Pancreas (tissue), 10 donors: ENCODE measurements around the gene AREG. TPM values are rescaled to one million over a fixed set of nuclear protein-coding genes. Genes with fewer than 3 reads are reported as not detected.

ENCODE experiments used
- ATAC-seq, 4 donors: fragments of 200-7000 bp; cut with Tn5 transposase; one replicate each; pipeline versions ENCODE4 v1.8.0 to v1.9.1; 2020; ENCODE audit warnings: mild to moderate bottlenecking in 4 of 4, moderate library complexity in 4 of 4
- DNase-seq, 6 donors: peaks; one replicate each; pipeline ENCODE4 v3.0.0-alpha.2; 2020
- FAIRE-seq: peaks from 2 replicates; lab custom pipeline; 2012; peaks lifted over from hg19 to GRCh38; lab: Jason Lieb, UNC
- H3K27ac ChIP-seq, 4 donors: fragments of 200-600 bp; sonication (generic); 1 replicate in 3 of 4; 2 replicates in 1 of 4; pipeline versions ENCODE4 v1.5.0 to v1.8.0; 2020
- H3K27me3 ChIP-seq, 4 donors: fragments of 200-600 bp; one replicate each; pipeline ENCODE4 v1.8.0; 2021
- H3K36me3 ChIP-seq, 3 donors: fragments of 200-600 bp; sonication (generic) in 1 of 3; one replicate each; pipeline versions ENCODE4 v1.5.0 to v1.8.0; 2020 to 2021
- H3K4me1 ChIP-seq, 3 donors: fragments of 200-600 bp; one replicate each; pipeline ENCODE4 v1.8.0; 2021
- H3K4me3 ChIP-seq, 4 donors: fragments of 200-600 bp; sonication (generic) in 2 of 4; one replicate each; pipeline versions ENCODE4 v1.5.0 to v1.8.0; 2020 to 2021
- H3K9me3 ChIP-seq, 4 donors: fragments of 200-600 bp; one replicate each; pipeline ENCODE4 v1.8.0; 2021
- WGBS, 2 donors: extraction: QIAGEN DNeasy Blood & Tissue Kit; methylation state at CpG; one replicate each; pipeline ENCODE4 v1.1.7; 2013; 5-methylcytosine and 5-hydroxymethylcytosine counted together
- intact Hi-C, 3 donors: fragments of 100-400 bp; cut with DNase I; formaldehyde crosslinking; loops; one replicate each; pipeline versions ENCODE4 v1.11.1 to v1.14.2; 2022
- polyA plus RNA-seq, 2 donors: library from polyadenylated mRNA; stranded (reverse); fragments of 200-250 nt; gene quantifications; one replicate each; pipeline ENCODE4 v1.2.3, GENCODE V29; 2013
- total RNA-seq, 6 donors: library from RNA; stranded (reverse); fragmentation: NEBNext Ultra II Directional in 4 of 6; extraction: Animal tissue kit (Norgen Biotek cat#: 25700) in 4 of 6; gene quantifications; one replicate each; pipeline versions ENCODE4 v1.2.1 to v1.2.4, GENCODE V29; 2021 to 2023
- TF ChIP-seq, protein P1 (sequence below), 4 donors: fragments of 200-600 bp; sonication (generic) in 3 of 4; IDR thresholded peaks; one replicate each; pipeline versions ENCODE4 v1.5.0 to v1.8.0; 2021; ENCODE audit warnings: antibody characterized with exemption in 4 of 4
- donor health status: healthy with polysubstance abuse.
- donor health status: DM: no; HTN: no; CAD: no; lungs with moderate emphysema.
- donor health status: DM: no; HTN: no; CAD: no.
- donor health status: control.
- donor health status: control.
- donor health status: Bipolar disorder and iron deficiency.
- donor health status: DM: yes; HTN: yes; CAD: no.
- donor health status: DM: no; HTN: no; CAD: no.
- donor health status: DM: no; HTN: no; CAD: no.
- donor health status: DM: yes; HTN: yes; CAD: no.

Gene AREG
- total and polyA plus RNA-seq, 8 donors: 0.12 to 1.4 (median 0.52) TPM

DNA sequence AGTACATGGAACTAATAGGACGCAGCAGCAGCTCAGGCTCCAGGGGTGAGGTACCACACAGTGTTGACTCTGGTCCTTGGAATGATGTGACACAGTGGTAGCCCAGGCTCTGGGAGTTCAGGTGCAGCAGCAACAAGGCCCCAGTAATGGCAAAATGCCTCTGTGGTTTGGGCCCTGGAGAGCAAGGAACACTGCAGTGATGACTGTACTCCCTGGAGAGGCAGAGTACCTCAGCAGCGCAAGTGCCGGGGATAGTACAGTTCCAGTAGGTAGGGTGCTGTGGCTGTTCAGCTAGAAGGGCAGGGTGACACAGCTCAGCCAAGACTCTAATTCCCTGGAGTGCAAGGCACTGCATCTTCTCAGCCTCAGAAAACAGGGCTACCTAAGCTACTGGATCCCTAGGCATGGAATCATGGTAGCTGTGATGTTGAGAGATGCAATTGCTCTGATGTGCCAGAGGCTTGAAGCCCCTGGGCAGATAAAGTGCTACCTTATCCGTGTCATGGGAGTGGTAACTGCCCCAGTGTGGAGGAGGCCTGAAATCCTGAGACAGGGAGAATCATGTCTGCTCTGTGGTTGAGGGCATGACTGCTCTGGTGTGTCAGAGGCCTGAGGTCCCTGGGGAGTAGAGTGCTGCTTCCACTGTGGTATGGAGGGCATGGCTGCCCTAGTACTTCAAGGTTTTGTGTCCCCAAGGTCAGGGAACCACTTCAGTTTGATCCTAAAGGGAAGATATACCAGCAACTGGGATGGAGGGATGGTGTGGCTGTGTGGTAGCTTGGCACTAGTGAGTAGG, 55.2 kb downstream of the AREG start:
- TF ChIP-seq, protein P1, sequence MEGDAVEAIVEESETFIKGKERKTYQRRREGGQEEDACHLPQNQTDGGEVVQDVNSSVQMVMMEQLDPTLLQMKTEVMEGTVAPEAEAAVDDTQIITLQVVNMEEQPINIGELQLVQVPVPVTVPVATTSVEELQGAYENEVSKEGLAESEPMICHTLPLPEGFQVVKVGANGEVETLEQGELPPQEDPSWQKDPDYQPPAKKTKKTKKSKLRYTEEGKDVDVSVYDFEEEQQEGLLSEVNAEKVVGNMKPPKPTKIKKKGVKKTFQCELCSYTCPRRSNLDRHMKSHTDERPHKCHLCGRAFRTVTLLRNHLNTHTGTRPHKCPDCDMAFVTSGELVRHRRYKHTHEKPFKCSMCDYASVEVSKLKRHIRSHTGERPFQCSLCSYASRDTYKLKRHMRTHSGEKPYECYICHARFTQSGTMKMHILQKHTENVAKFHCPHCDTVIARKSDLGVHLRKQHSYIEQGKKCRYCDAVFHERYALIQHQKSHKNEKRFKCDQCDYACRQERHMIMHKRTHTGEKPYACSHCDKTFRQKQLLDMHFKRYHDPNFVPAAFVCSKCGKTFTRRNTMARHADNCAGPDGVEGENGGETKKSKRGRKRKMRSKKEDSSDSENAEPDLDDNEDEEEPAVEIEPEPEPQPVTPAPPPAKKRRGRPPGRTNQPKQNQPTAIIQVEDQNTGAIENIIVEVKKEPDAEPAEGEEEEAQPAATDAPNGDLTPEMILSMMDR (IDR thresholded peaks at IDR 0.05): no peak
- Histone ChIP-seq H3K27me3 (no peaks in the 10 kb centered on the region), H3K9me3 (no peaks in the 10 kb centered on the region), H3K36me3 (no peaks in the 10 kb centered on the region), H3K4me3 (no peak overlapping the region), H3K27ac (no peak overlapping the region), H3K4me1 (no peaks in the 10 kb centered on the region)
- FAIRE-seq (no peak), DNase-seq (no peak), ATAC-seq (no peak)
- intact Hi-C loops: no loop called here
- 82 to 90% methylated on average over 4 of the region's 4 CpGs for WGBS, 2 donors

DNA sequence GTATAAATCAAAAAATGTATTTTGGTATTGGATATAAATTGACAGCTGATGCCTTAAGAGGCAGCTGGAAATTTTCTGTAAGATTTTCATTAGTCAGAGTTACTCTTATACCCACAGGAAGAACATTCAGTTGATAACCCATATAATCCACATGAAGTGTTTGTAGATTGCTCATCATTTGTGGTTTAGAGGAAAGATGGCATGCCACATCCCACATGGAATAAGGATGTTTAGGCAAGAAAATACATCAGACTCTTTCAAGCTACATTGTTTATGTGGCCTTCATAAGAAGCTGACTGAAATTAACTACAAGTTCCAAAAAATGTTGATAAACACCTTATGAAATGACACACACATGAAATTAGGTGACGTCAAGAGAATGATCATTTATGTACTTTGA, 56.6 kb downstream of the AREG start:
- WGBS, 2 donors: 71 to 78% methylated on average over 1 of the region's 1 CpG
- no peaks in the 10 kb centered on the region for H3K36me3 ChIP-seq
- intact Hi-C loops: no loop called here
- H3K27me3 ChIP-seq: no peaks in the 10 kb centered on the region
- ATAC-seq (no peak), FAIRE-seq (no peak), DNase-seq (no peak)
- TF ChIP-seq, protein P1 (IDR thresholded peaks at IDR 0.05): no peak
- H3K4me1 ChIP-seq: no peaks in the 10 kb centered on the region
- no peak overlapping the region for H3K4me3 ChIP-seq
- H3K27ac ChIP-seq: no peak overlapping the region
- H3K9me3 ChIP-seq: no peaks in the 10 kb centered on the region

DNA sequence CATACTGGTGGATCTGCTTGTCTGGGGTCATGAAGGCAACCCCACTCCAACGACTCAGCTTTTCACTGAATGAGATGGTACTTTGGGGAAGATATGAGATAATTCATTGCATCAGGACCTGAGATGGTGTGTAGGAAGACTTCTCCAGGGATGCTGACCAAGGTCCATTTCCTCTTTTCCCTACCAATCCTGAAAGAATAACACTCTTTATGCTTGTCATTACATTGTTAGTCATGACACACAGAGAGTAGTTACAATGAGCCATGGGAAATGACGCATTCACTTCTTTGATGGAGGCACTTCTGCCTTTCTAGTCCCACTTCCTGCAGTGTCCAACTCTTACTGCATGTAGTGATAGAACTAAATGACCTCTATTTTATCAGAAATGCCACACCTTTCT, 58.6 kb downstream of the AREG start:
- Histone ChIP-seq H3K27ac (no peak overlapping the region), H3K9me3 (no peaks in the 10 kb centered on the region), H3K27me3 (no peaks in the 10 kb centered on the region), H3K4me1 (no peaks in the 10 kb centered on the region), H3K4me3 (no peak overlapping the region), H3K36me3 (no peaks in the 10 kb centered on the region)
- intact Hi-C loops: no loop called here
- TF ChIP-seq, protein P1 (IDR thresholded peaks at IDR 0.05): no peak
- ATAC-seq: no peak
- 81 to 82% methylated on average over 2 of the region's 2 CpGs for WGBS, 2 donors
- DNase-seq: no peak
- no peak for FAIRE-seq

DNA sequence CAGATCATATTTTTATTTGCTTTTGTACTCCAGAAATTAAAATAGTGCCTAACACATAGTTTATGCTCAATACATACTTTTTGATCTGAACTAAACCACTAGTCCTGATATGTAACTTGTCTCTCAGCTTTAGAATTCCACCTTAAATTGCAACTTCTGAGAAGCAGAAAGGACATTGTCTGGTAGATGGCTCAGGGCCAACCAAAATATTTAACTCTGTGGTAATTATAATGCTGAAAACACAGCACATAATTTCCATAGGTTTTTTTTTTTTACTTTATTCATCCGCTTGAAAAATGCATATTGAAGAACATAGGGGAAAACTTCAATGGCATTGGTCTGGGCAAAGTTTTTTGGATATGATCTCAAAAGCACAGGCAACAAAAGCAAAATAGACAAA, 59.3 kb downstream of the AREG start:
- Histone ChIP-seq H3K9me3 (no peaks in the 10 kb centered on the region), H3K4me3 (no peak overlapping the region), H3K4me1 (no peaks in the 10 kb centered on the region), H3K27ac (no peak overlapping the region), H3K27me3 (no peaks in the 10 kb centered on the region), H3K36me3 (no peaks in the 10 kb centered on the region)
- DNase-seq (no peak), ATAC-seq (no peak), FAIRE-seq (no peak)
- intact Hi-C loops: no loop called here
- 37 to 85% methylated on average over 1 of the region's 1 CpG for WGBS, 2 donors
- TF ChIP-seq, protein P1 (IDR thresholded peaks at IDR 0.05): no peak

Other genes starting within 250 kb of the AREG start
- gene EPGN, start 136.7 kb upstream of the AREG start, total RNA-seq: under 1 TPM in 1 of 6 donors, not detected in 5; 0.24 TPM
- gene EPGN, start 136.7 kb upstream of the AREG start, polyA plus RNA-seq: not detected
- under 1 TPM in 3 of 6 donors, not detected in 3; 0.06 to 0.09 (median 0.09) TPM for gene EREG, start 80.0 kb upstream of the AREG start, total RNA-seq
- gene EREG, start 80.0 kb upstream of the AREG start, polyA plus RNA-seq: not detected